Caco-2 (cell line): Measurements from ENCODE around the gene ABCG4. TPM values are rescaled to one million over a fixed set of nuclear protein-coding genes. Genes with fewer than 3 reads are reported as not detected.

Experiments used
- BruUV-seq: library from RNA; stranded (reverse); fragments of 400-500 nt; replicated peaks from 2 replicates; lab custom pipeline; 2021; lab: Mats Ljungman, UMichigan
- CTCF ChIA-PET: fragments of 300-600 bp; sonication (Branson Sonifier 250); formaldehyde crosslinking; loops from one replicate; lab custom pipeline; 2022; ENCODE audit warnings: antibody characterized with exemption; lab: Charles Lee
- POLR2A ChIA-PET: fragments of 300-600 bp; sonication (Branson Sonifier 250); formaldehyde crosslinking; loops from one replicate; lab custom pipeline; 2022; ENCODE audit warnings: antibody characterized with exemption; lab: Charles Lee
- DNase-seq, 2 experiments: peaks; one replicate each; pipeline versions ENCODE4 v3.0.0 to v3.0.0-alpha.2; 2020 to 2022
- H3K27me3 ChIP-seq: replicated peaks from 2 replicates; pipeline ENCODE4 v1.6.0; 2011; ENCODE audit warnings: low read length; ENCODE audit not compliant: control insufficient read depth, insufficient read depth
- H3K36me3 ChIP-seq: 2 replicates; pipeline ENCODE4 v1.5.1; 2011; ENCODE audit warnings: low read length; ENCODE audit not compliant: control insufficient read depth, insufficient read depth
- H3K4me1 ChIP-seq: fragments of 250-450 bp; sonication (Bioruptor Pico); 2 replicates; pipeline ENCODE4 v1.5.1; 2020; ENCODE audit warnings: mild to moderate bottlenecking
- H3K4me3 ChIP-seq: 2 replicates; pipeline ENCODE4 v1.5.1; 2011; ENCODE audit warnings: low read depth, mild to moderate bottlenecking, control low read depth, low read length
- H3K9me3 ChIP-seq: fragments of 250-450 bp; sonication (Bioruptor Pico); 2 replicates; pipeline ENCODE4 v1.5.1; 2020; ENCODE audit warnings: mild to moderate bottlenecking, moderate library complexity
- H3K27ac Mint-ChIP-seq: one replicate; pipeline ENCODE4 v1.8.0; 2022; ENCODE audit warnings: mixed read lengths; ENCODE audit not compliant: unreplicated experiment
- H3K27me3 Mint-ChIP-seq: one replicate; pipeline ENCODE4 v1.8.0; 2022; ENCODE audit warnings: mixed read lengths; ENCODE audit not compliant: insufficient read depth, unreplicated experiment
- H3K36me3 Mint-ChIP-seq: one replicate; pipeline ENCODE4 v1.8.0; 2022; ENCODE audit warnings: mild to moderate bottlenecking, mixed read lengths; ENCODE audit not compliant: insufficient read depth, unreplicated experiment
- H3K4me1 Mint-ChIP-seq: one replicate; pipeline ENCODE4 v1.8.0; 2022; ENCODE audit warnings: low read depth, mixed read lengths; ENCODE audit not compliant: unreplicated experiment
- H3K4me3 Mint-ChIP-seq: one replicate; pipeline ENCODE4 v1.8.0; 2022; ENCODE audit warnings: mild to moderate bottlenecking, moderate library complexity, mixed read lengths; ENCODE audit not compliant: unreplicated experiment
- H3K9me3 Mint-ChIP-seq: one replicate; pipeline ENCODE4 v1.8.0; 2022; ENCODE audit warnings: mixed read lengths; ENCODE audit not compliant: unreplicated experiment
- CTCF ChIP-seq, 2 experiments: fragments of 200-600 bp in 1 of 2; IDR thresholded peaks; 1 replicate in 1 of 2; 2 replicates in 1 of 2; pipeline versions ENCODE4 v1.5.1 to v1.8.0; 2011 to 2022; ENCODE audit warnings: antibody characterized with exemption in 1 of 2, control low read depth in 1 of 2, inconsistent platforms in 1 of 2, low read depth in 1 of 2, low read length in 1 of 2, mild to moderate bottlenecking in 1 of 2, moderate library complexity in 1 of 2; ENCODE audit not compliant: insufficient read depth in 1 of 2, severe bottlenecking in 1 of 2, unreplicated experiment in 1 of 2
- intact Hi-C: fragments of 100-400 bp; cut with micrococcal nuclease; formaldehyde crosslinking; loops from one replicate; pipeline ENCODE4 v1.10.0; 2022; ENCODE audit not compliant: unreplicated experiment
- total RNA-seq: library from RNA; stranded (reverse); gene quantifications from 2 replicates; pipeline ENCODE4 v1.2.3, GENCODE V29; 2022

The ABCG4 gene
- total RNA-seq, 1 experiment from 2014 or later = 0.18 TPM

- POLR2A ChIA-PET = no interaction called here
- no peak for TF ChIP-seq CTCF (IDR thresholded peaks at IDR 0.05; ENCODE audit: insufficient read depth in 1 of 2, low read depth in 1 of 2, low read length in 1 of 2, severe bottlenecking in 1 of 2, unreplicated experiment in 1 of 2)
- no peak for DNase-seq
- Mint-ChIP-seq H3K4me3 (no peak overlapping the region), H3K4me1 (peaks cover 6% of the 10 kb centered on the region), H3K27me3 (peaks cover 17% of the 10 kb centered on the region), H3K9me3 (no peaks in the 10 kb centered on the region), H3K36me3 (no peaks in the 10 kb centered on the region), H3K27ac (no peak overlapping the region)
- H3K27me3 ChIP-seq = no peaks in the 10 kb centered on the region; the same call in 1 of the 2 replicates
- H3K4me1 ChIP-seq = peaks cover 5% of the 10 kb centered on the region; the same call in 1 of the 2 replicates
- CTCF ChIA-PET = interaction anchor here (1.0 to 1.3 kb wide), 2 partner anchors 9 to 31 kb away, joined by 3 read pairs; partner anchors contain the start of gene HINFP
- H3K9me3 ChIP-seq = no peaks in the 10 kb centered on the region
- BruUV-seq = no TSS peak
- intact Hi-C loops = no loop called here
- no peaks in the 10 kb centered on the region for H3K36me3 ChIP-seq
- H3K4me3 ChIP-seq = no peak overlapping the region
Observed at GRCh38 chr11:119152604-119153003, 3.8 kb downstream of the ABCG4 start.

DNA sequence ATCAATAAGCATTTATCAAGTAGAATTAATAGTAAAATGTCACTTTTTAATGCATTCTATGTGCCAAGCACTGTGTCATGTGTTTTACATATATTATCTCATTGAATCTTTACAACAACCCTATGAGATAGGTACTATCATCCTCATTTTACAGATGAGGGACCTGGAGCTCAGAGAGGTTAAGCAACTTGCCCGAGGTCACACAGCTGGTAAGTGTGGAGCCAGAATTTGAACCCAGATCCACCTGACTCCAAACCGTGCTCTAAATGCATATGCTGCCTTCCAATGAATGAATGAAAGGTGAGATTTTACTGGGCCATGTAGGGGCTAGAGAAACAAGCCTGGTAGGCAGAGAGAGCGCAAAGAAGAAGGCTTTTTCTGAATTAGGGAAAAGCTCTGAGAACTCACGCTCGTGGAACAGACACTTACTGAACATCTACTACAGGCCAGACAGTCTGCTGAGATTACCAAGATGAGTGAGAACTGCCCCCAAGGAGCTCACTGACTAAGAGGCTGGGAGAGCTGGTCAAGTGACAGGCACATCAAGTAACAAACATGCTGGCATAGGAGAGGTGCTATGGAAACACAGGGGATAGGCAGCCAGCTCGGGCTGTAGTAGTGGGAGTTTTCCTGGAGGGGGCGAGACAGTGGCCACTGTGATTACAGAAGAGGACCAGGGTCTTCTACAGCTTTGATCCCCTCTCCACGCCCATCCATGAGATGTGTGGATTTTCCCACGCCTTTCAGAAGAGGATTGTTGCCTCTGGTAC lies 4.4 kb downstream of the ABCG4 start:
- H3K4me1 Mint-ChIP-seq = peaks cover 6% of the 10 kb centered on the region
- peaks cover 17% of the 10 kb centered on the region for H3K27me3 Mint-ChIP-seq

More for the DNA sequence above, 4.4 kb downstream of the ABCG4 start:
- no peaks in the 10 kb centered on the region for H3K9me3 ChIP-seq
- ChIA-PET POLR2A (no interaction called here), CTCF (interaction anchor here (0.6 to 1.3 kb wide), 4 partner anchors 10 to 57 kb away, joined by 3 read pairs; partner anchors contain the start of gene HINFP)
- H3K9me3 Mint-ChIP-seq = no peaks in the 10 kb centered on the region
- H3K36me3 ChIP-seq = no peaks in the 10 kb centered on the region
- peak in 1 of 2 experiments; percentile 31 for DNase-seq
- no peak overlapping the region for H3K27ac Mint-ChIP-seq
- peaks cover 5% of the 10 kb centered on the region; the same call in 1 of the 2 replicates for H3K4me1 ChIP-seq
- H3K4me3 ChIP-seq = no peak overlapping the region
- H3K27me3 ChIP-seq = no peaks in the 10 kb centered on the region; the same call in 1 of the 2 replicates
- peak in 1 of 2 experiments; percentile 25 for TF ChIP-seq CTCF (IDR thresholded peaks at IDR 0.05; ENCODE audit: insufficient read depth in 1 of 2, low read depth in 1 of 2, low read length in 1 of 2, severe bottlenecking in 1 of 2, unreplicated experiment in 1 of 2)
- intact Hi-C loops = no loop called here
- no peaks in the 10 kb centered on the region for H3K36me3 Mint-ChIP-seq
- BruUV-seq = no TSS peak
- H3K4me3 Mint-ChIP-seq = no peak overlapping the region
